Spleen (tissue), 7 donors: ENCODE measurements around the gene OR2F2.

ENCODE experiments used
- POLR2AphosphoS5 ChIP-seq, 3 donors: sonication (generic); formaldehyde crosslinking; IDR thresholded peaks; one replicate each; pipeline ENCODE4 v1.5.1; 2017; ENCODE audit warnings: antibody characterized with exemption in 3 of 3
- TF ChIP-seq, protein P1 (sequence below), 11 experiments: fragments of 200-600 bp in 7 of 11; fragments of 450-650 bp in 4 of 11; sonication (generic) in 4 of 11; IDR thresholded peaks in 8 of 11; conservative IDR thresholded peaks in 3 of 11; 1 replicate in 7 of 11; 2 replicates in 4 of 11; pipeline versions ENCODE4 v1.4.0 to v1.8.0; 2016 to 2021; ENCODE audit warnings: antibody characterized with exemption in 11 of 11, inconsistent platforms in 4 of 11, mild to moderate bottlenecking in 1 of 11
- donor health status: DM: no; HTN: no; CAD: no; lungs with moderate emphysema.
- donor health status: DM: no; HTN: no; CAD: no.
- donor health status: DM: no; HTN: no; CAD: no.

DNA sequence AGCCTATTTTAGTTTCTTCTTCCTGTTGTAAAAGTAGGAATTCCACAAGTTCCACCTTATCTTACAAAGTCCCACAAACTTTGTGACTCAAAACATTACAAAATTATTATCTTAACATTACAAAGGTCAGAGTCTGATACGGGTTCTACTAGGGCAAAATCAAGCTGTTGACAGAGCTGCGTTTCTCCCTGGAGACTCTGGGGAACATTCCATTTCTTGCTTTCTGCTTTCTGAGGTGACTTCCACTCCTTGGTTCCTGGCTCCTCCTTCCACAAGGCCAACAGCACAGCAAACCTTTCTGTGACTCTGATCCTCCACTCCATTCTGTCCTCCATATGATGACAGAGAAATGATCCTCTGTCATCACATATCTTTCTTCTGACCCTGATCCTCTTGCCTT, 30.2 kb downstream of the OR2F2 start:
- TF ChIP-seq, protein P1, sequence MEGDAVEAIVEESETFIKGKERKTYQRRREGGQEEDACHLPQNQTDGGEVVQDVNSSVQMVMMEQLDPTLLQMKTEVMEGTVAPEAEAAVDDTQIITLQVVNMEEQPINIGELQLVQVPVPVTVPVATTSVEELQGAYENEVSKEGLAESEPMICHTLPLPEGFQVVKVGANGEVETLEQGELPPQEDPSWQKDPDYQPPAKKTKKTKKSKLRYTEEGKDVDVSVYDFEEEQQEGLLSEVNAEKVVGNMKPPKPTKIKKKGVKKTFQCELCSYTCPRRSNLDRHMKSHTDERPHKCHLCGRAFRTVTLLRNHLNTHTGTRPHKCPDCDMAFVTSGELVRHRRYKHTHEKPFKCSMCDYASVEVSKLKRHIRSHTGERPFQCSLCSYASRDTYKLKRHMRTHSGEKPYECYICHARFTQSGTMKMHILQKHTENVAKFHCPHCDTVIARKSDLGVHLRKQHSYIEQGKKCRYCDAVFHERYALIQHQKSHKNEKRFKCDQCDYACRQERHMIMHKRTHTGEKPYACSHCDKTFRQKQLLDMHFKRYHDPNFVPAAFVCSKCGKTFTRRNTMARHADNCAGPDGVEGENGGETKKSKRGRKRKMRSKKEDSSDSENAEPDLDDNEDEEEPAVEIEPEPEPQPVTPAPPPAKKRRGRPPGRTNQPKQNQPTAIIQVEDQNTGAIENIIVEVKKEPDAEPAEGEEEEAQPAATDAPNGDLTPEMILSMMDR (IDR thresholded peaks at IDR 0.05 in 8 of 11, conservative IDR thresholded peaks at IDR 0.05 in 3 of 11), result no peak
- TF ChIP-seq POLR2AphosphoS5 (IDR thresholded peaks at IDR 0.05), result no peak
